TTC549 (cell line): ENCODE measurements around the gene ANKRD33B.
"Not testable (repeated sequence)": the region's sequence is repeated elsewhere in the genome, so short reads cannot be mapped to it uniquely, and the experiment has no call there.

ENCODE experiments used
- FAIRE-seq: peaks from 2 replicates; lab custom pipeline; 2012; peaks lifted over from hg19 to GRCh38; lab: Jason Lieb, UNC

Gene ANKRD33B

GRCh38 chr5:10595293-10595671, 31.4 kb downstream of the ANKRD33B start:
- no peak for FAIRE-seq

GRCh38 chr5:10595672-10596309, 31.9 kb downstream of the ANKRD33B start:
- FAIRE-seq = no peak

GRCh38 chr5:10596310-10596703, 32.4 kb downstream of the ANKRD33B start:
- FAIRE-seq = no peak

- no peak for FAIRE-seq
Observed at GRCh38 chr5:10596886-10597451, 33.1 kb downstream of the ANKRD33B start.

- FAIRE-seq = no peak
Observed at GRCh38 chr5:10599113-10599512, 35.2 kb downstream of the ANKRD33B start.

GRCh38 chr5:10599862-10600284, 36.0 kb downstream of the ANKRD33B start:
- no peak for FAIRE-seq

GRCh38 chr5:10600626-10601245, 36.9 kb downstream of the ANKRD33B start:
- no peak for FAIRE-seq

- no peak for FAIRE-seq
Observed at GRCh38 chr5:10601246-10602030, 37.6 kb downstream of the ANKRD33B start.

- FAIRE-seq = no peak
Observed at GRCh38 chr5:10602031-10602806, 38.3 kb downstream of the ANKRD33B start.

- no peak for FAIRE-seq
Observed at GRCh38 chr5:10604975-10605374, 41.1 kb downstream of the ANKRD33B start.

GRCh38 chr5:10606632-10607022, 42.8 kb downstream of the ANKRD33B start:
- FAIRE-seq = not testable (repeated sequence)

GRCh38 chr5:10607023-10607665, 43.3 kb downstream of the ANKRD33B start:
- FAIRE-seq = no peak

- no peak for FAIRE-seq
Observed at GRCh38 chr5:10607666-10608073, 43.8 kb downstream of the ANKRD33B start.

GRCh38 chr5:10608081-10608480, 44.2 kb downstream of the ANKRD33B start:
- FAIRE-seq = not testable (repeated sequence)

- no peak for FAIRE-seq
Observed at GRCh38 chr5:10610058-10610457, 46.2 kb downstream of the ANKRD33B start.

GRCh38 chr5:10611290-10611689, 47.4 kb downstream of the ANKRD33B start:
- FAIRE-seq = no peak

- no peak for FAIRE-seq
Observed at GRCh38 chr5:10612251-10612650, 48.4 kb downstream of the ANKRD33B start.

- FAIRE-seq = no peak
Observed at GRCh38 chr5:10615693-10616092, 51.8 kb downstream of the ANKRD33B start.

GRCh38 chr5:10617103-10617502, 53.2 kb downstream of the ANKRD33B start:
- no peak for FAIRE-seq

GRCh38 chr5:10618311-10618710, 54.4 kb downstream of the ANKRD33B start:
- FAIRE-seq = no peak

GRCh38 chr5:10619649-10620048, 55.8 kb downstream of the ANKRD33B start:
- no peak for FAIRE-seq

GRCh38 chr5:10620346-10620745, 56.5 kb downstream of the ANKRD33B start:
- FAIRE-seq = no peak
